GM23338 (cell line): ENCODE results near the gene BNIP3. TPM values are rescaled to one million over a fixed set of nuclear protein-coding genes. Genes with fewer than 3 reads are reported as not detected.

Experiments
- ATAC-seq: fragments of 200-7000 bp; cut with Tn5 transposase; 3 replicates; pipeline ENCODE4 v1.9.1; 2020
- DNase-seq: peaks from one replicate; pipeline ENCODE4 v3.0.0-alpha.2; 2015; ENCODE audit warnings: low spot score
- H2AFZ ChIP-seq: fragments of 200-600 bp; sonication (generic); 2 replicates; pipeline ENCODE4 v1.8.0; 2016; ENCODE audit warnings: antibody characterized with exemption, mild to moderate bottlenecking, moderate library complexity
- H3F3A ChIP-seq: fragments of 200-600 bp; sonication (generic); replicated peaks from 2 replicates; pipeline ENCODE4 v1.8.0; 2017; ENCODE audit warnings: antibody characterized with exemption, mixed run types, low read depth
- H3K27ac ChIP-seq: fragments of 200-600 bp; sonication (generic); 2 replicates; pipeline ENCODE4 v1.6.1; 2016; ENCODE audit warnings: low read depth
- H3K27me3 ChIP-seq: fragments of 200-600 bp; sonication (generic); 2 replicates; pipeline ENCODE4 v1.8.0; 2016; ENCODE audit warnings: mild to moderate bottlenecking, mixed run types, moderate library complexity; ENCODE audit not compliant: insufficient read depth
- H3K36me3 ChIP-seq: fragments of 200-600 bp; sonication (generic); 2 replicates; pipeline ENCODE4 v1.8.0; 2016; ENCODE audit warnings: mild to moderate bottlenecking; ENCODE audit not compliant: insufficient read depth
- H3K4me1 ChIP-seq: fragments of 200-600 bp; sonication (generic); 2 replicates; pipeline ENCODE4 v1.8.0; 2016; ENCODE audit warnings: mild to moderate bottlenecking, moderate library complexity; ENCODE audit not compliant: insufficient read depth
- H3K4me2 ChIP-seq: fragments of 200-600 bp; sonication (generic); 2 replicates; pipeline ENCODE4 v1.7.1; 2017; ENCODE audit warnings: mixed run types
- H3K4me3 ChIP-seq: fragments of 200-600 bp; sonication (generic); 2 replicates; pipeline ENCODE4 v1.6.1; 2016; ENCODE audit warnings: mixed run types
- H3K79me2 ChIP-seq: fragments of 200-600 bp; sonication (generic); replicated peaks from 2 replicates; pipeline ENCODE4 v1.8.0; 2017; ENCODE audit warnings: mild to moderate bottlenecking; ENCODE audit not compliant: insufficient read depth
- H3K9me2 ChIP-seq: fragments of 200-600 bp; sonication (generic); 2 replicates; pipeline ENCODE4 v1.8.0; 2017; ENCODE audit not compliant: insufficient read depth
- H4K20me1 ChIP-seq: fragments of 200-600 bp; sonication (generic); replicated peaks from 2 replicates; pipeline ENCODE4 v1.8.0; 2017; ENCODE audit warnings: mild to moderate bottlenecking; ENCODE audit not compliant: insufficient read depth
- H3K27ac Mint-ChIP-seq: 2 replicates; pipeline ENCODE4 v1.8.0; 2020; ENCODE audit warnings: inconsistent platforms, mild to moderate bottlenecking, moderate library complexity, mixed read lengths
- H3K27me3 Mint-ChIP-seq: 3 replicates; pipeline ENCODE4 v1.8.0; 2022; ENCODE audit warnings: low read depth, mild to moderate bottlenecking, moderate library complexity, mixed read lengths, inconsistent platforms; ENCODE audit not compliant: insufficient read depth, poor library complexity
- H3K36me3 Mint-ChIP-seq: 3 replicates; pipeline ENCODE4 v1.8.0; 2021; ENCODE audit warnings: low read depth, mild to moderate bottlenecking, inconsistent platforms, moderate library complexity, mixed read lengths
- H3K4me1 Mint-ChIP-seq: 3 replicates; pipeline ENCODE4 v1.8.0; 2020; ENCODE audit warnings: mild to moderate bottlenecking, inconsistent platforms, mixed read lengths
- H3K4me3 Mint-ChIP-seq: 3 replicates; pipeline ENCODE4 v1.8.0; 2021; ENCODE audit warnings: moderate library complexity, mild to moderate bottlenecking, inconsistent platforms, mixed read lengths
- H3K9me3 Mint-ChIP-seq: 3 replicates; pipeline ENCODE4 v1.8.0; 2020; ENCODE audit warnings: moderate library complexity, mild to moderate bottlenecking, inconsistent platforms, mixed read lengths
- CTCF ChIP-seq, 2 experiments: fragments of 200-600 bp in 1 of 2; sonication (generic) in 1 of 2; conservative IDR thresholded peaks; 2 replicates each; pipeline versions ENCODE4 v1.5.1 to v1.6.1; 2016 to 2017; ENCODE audit warnings: antibody characterized with exemption in 2 of 2, low read depth in 2 of 2, mild to moderate bottlenecking in 2 of 2, moderate library complexity in 1 of 2
- ETS1 ChIP-seq: IDR thresholded peaks from 2 replicates; pipeline ENCODE4 v1.6.1; 2016; ENCODE audit warnings: antibody characterized with exemption
- EZH2phosphoT487 ChIP-seq: fragments of 200-600 bp; sonication (generic); IDR thresholded peaks from one replicate; pipeline ENCODE4 v1.8.1; 2018; ENCODE audit warnings: antibody characterized with exemption; ENCODE audit not compliant: unreplicated experiment
- JUNB ChIP-seq: IDR thresholded peaks from one replicate; pipeline ENCODE4 v1.6.1; 2016; ENCODE audit warnings: antibody characterized with exemption; ENCODE audit not compliant: unreplicated experiment
- REST ChIP-seq: IDR thresholded peaks from one replicate; pipeline ENCODE4 v1.6.1; 2018; ENCODE audit warnings: antibody characterized with exemption; ENCODE audit not compliant: unreplicated experiment
- STAT1 ChIP-seq: IDR thresholded peaks from one replicate; pipeline ENCODE4 v1.6.1; 2016; ENCODE audit warnings: antibody characterized with exemption; ENCODE audit not compliant: unreplicated experiment
- ZNF114 ChIP-seq: fragments of 250-450 bp; sonication (Bioruptor Pico); IDR thresholded peaks from 2 replicates; pipeline ENCODE4 v1.5.0; 2020; ENCODE audit warnings: mild to moderate bottlenecking, moderate library complexity
- polyA plus RNA-seq: library from polyadenylated mRNA; unstranded; fragments of >200 nt; fragmentation: Nextera tagmentation; extraction: Ambion mirVana; gene quantifications from 2 replicates; pipeline ENCODE4 v1.2.1, GENCODE V29; 2016
- total RNA-seq: library from RNA; depleted of rRNA; stranded (reverse); fragments of >200 nt; shearing (Covaris generic); gene quantifications from 2 replicates; pipeline ENCODE4 v1.2.3, GENCODE V29; 2014

BNIP3 gene
- total and polyA plus RNA-seq, 2 experiments from 2014 or later: 46.3 to 75.0 TPM

GRCh38 chr10:131934769-131935168 is 47.0 kb downstream of the BNIP3 start (continued):
- TF ChIP-seq REST: no peak
- TF ChIP-seq JUNB: no peak
- TF ChIP-seq EZH2phosphoT487: no peak
- no peak for TF ChIP-seq CTCF (conservative IDR thresholded peaks at IDR 0.05; ENCODE audit: low read depth in 2 of 2)

GRCh38 chr10:131933696-131934086 is 48.0 kb downstream of the BNIP3 start:
- DNase-seq: no peak
- H3K27me3 Mint-ChIP-seq: peaks cover 11% of the 10 kb centered on the region
- H3K4me2 ChIP-seq: no peak overlapping the region
- H3K79me2 ChIP-seq: peaks cover 91% of the 10 kb centered on the region
- H2AFZ ChIP-seq: no peak overlapping the region
- H3K4me1 ChIP-seq: peaks cover 26% of the 10 kb centered on the region
- no peak overlapping the region for H3K4me3 Mint-ChIP-seq
- no peak overlapping the region for H3K27ac ChIP-seq
- H3K36me3 ChIP-seq: 0 out of 2 replicates have a peak, but pooled peaks cover 5% of the 10 kb centered on the region
- H3K9me2 ChIP-seq: no peaks in the 10 kb centered on the region
- ATAC-seq: no peak
- H4K20me1 ChIP-seq: peaks cover 73% of the 10 kb centered on the region
- H3K9me3 Mint-ChIP-seq: no peaks in the 10 kb centered on the region; the same call in 1 of the 3 replicates
- H3K27me3 ChIP-seq: no peaks in the 10 kb centered on the region
- H3K27ac Mint-ChIP-seq: no peak overlapping the region
- peaks cover 37% of the 10 kb centered on the region for H3K4me1 Mint-ChIP-seq
- H3F3A ChIP-seq: 0 out of 2 replicates have a peak, but pooled peaks cover 3% of the 10 kb centered on the region
- no peak overlapping the region for H3K4me3 ChIP-seq
- H3K36me3 Mint-ChIP-seq: peaks cover 32% of the 10 kb centered on the region
- TF ChIP-seq STAT1: no peak
- TF ChIP-seq REST: no peak
- TF ChIP-seq ETS1: no peak
- no peak for TF ChIP-seq ZNF114 (CRISPR knock-in tag)
- TF ChIP-seq JUNB: no peak
